ENCODE measurements around the gene PGD.

GRCh38 chr1:10429868-10430215, 31.0 kb downstream of the PGD start:
- no peak for TF ChIP-seq POLR2A (IDR thresholded peaks at IDR 0.05)
- TF ChIP-seq, protein P1, sequence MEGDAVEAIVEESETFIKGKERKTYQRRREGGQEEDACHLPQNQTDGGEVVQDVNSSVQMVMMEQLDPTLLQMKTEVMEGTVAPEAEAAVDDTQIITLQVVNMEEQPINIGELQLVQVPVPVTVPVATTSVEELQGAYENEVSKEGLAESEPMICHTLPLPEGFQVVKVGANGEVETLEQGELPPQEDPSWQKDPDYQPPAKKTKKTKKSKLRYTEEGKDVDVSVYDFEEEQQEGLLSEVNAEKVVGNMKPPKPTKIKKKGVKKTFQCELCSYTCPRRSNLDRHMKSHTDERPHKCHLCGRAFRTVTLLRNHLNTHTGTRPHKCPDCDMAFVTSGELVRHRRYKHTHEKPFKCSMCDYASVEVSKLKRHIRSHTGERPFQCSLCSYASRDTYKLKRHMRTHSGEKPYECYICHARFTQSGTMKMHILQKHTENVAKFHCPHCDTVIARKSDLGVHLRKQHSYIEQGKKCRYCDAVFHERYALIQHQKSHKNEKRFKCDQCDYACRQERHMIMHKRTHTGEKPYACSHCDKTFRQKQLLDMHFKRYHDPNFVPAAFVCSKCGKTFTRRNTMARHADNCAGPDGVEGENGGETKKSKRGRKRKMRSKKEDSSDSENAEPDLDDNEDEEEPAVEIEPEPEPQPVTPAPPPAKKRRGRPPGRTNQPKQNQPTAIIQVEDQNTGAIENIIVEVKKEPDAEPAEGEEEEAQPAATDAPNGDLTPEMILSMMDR (IDR thresholded peaks at IDR 0.05): no peak

Measured in thyroid gland (tissue), 4 donors.